SK-N-SH (cell line): ENCODE results near the gene RBM4B. TPM values are rescaled to one million over a fixed set of nuclear protein-coding genes. Genes with fewer than 3 reads are reported as not detected.
"Not testable (repeated sequence)": the region's sequence is repeated elsewhere in the genome, so short reads cannot be mapped to it uniquely, and the experiment has no call there.

Experiments
- CTCF ChIA-PET: fragments of 300-600, 350-600 bp; formaldehyde crosslinking; extraction: SDS; loops from one replicate; lab custom pipeline; 2021; lab: Yijun Ruan, JAX
- POLR2A ChIA-PET: fragments of 350-600 bp; sonication (Branson Sonifier 250); formaldehyde crosslinking; extraction: SDS; loops from one replicate; lab custom pipeline; 2020; ENCODE audit warnings: antibody characterized with exemption, inconsistent platforms; lab: Yijun Ruan, JAX
- DNase-seq: peaks from one replicate; pipeline ENCODE4 v3.0.0; 2012
- H2AFZ ChIP-seq: fragments of 200-600 bp; sonication (generic); 2 replicates; pipeline ENCODE4 v1.8.1; 2016; ENCODE audit warnings: antibody characterized with exemption, mild to moderate bottlenecking, low read depth
- H3F3A ChIP-seq: fragments of 200-600 bp; sonication (generic); replicated peaks from 2 replicates; pipeline ENCODE3; 2016; ENCODE audit warnings: antibody characterized with exemption, mild to moderate bottlenecking; ENCODE audit not compliant: insufficient read depth
- H3K27ac ChIP-seq, 2 experiments: fragments of 200-500 bp in 1 of 2; fragments of 200-600 bp in 1 of 2; sonication (Bioruptor generic) in 1 of 2; sonication (generic), shearing (Covaris generic) in 1 of 2; 2 replicates each; pipeline versions ENCODE4 v1.5.1 to v1.6.1; 2014 to 2016; ENCODE audit warnings: low read depth in 2 of 2, inconsistent platforms in 1 of 2, low read length in 1 of 2, mild to moderate bottlenecking in 1 of 2, mixed read lengths in 1 of 2
- H3K27me3 ChIP-seq: fragments of 200-600 bp; sonication (generic), shearing (Covaris generic); 2 replicates; pipeline ENCODE4 v1.6.1; 2016; ENCODE audit warnings: mixed run types; ENCODE audit not compliant: insufficient read depth
- H3K36me3 ChIP-seq, 2 experiments: fragments of 200-500 bp in 1 of 2; fragments of 200-600 bp in 1 of 2; sonication (Bioruptor generic) in 1 of 2; sonication (generic) in 1 of 2; replicated peaks in 1 of 2; 2 replicates each; pipeline versions ENCODE3 to v1.5.1; 2014 to 2016; ENCODE audit warnings: low read length in 1 of 2, mild to moderate bottlenecking in 1 of 2; ENCODE audit not compliant: insufficient read depth in 2 of 2, control insufficient read depth in 1 of 2
- H3K4me1 ChIP-seq, 2 experiments: fragments of 200-500 bp in 1 of 2; fragments of 200-600 bp in 1 of 2; sonication (Bioruptor generic) in 1 of 2; sonication (generic), shearing (Covaris generic) in 1 of 2; 2 replicates each; pipeline versions ENCODE4 v1.5.1 to v1.6.1; 2014 to 2016; ENCODE audit warnings: low read depth in 1 of 2, low read length in 1 of 2, mixed run types in 1 of 2; ENCODE audit not compliant: insufficient read depth in 2 of 2, control insufficient read depth in 1 of 2
- H3K4me2 ChIP-seq: fragments of 200-600 bp; sonication (generic), shearing (Covaris generic); 2 replicates; pipeline ENCODE4 v1.6.1; 2017; ENCODE audit warnings: mixed run types
- H3K4me3 ChIP-seq, 2 experiments: fragments of 200-500 bp in 1 of 2; fragments of 200-600 bp in 1 of 2; sonication (Bioruptor generic) in 1 of 2; sonication (generic), shearing (Covaris generic) in 1 of 2; 2 replicates each; pipeline versions ENCODE4 v1.5.1 to v1.8.1; 2014 to 2016; ENCODE audit warnings: low read depth in 2 of 2, inconsistent platforms in 1 of 2, low read length in 1 of 2, mild to moderate bottlenecking in 1 of 2, mixed read lengths in 1 of 2, moderate library complexity in 1 of 2
- H3K79me2 ChIP-seq: fragments of 200-600 bp; sonication (generic); 2 replicates; pipeline ENCODE4 v1.8.1; 2017; ENCODE audit warnings: mild to moderate bottlenecking; ENCODE audit not compliant: insufficient read depth
- H3K9ac ChIP-seq: fragments of 200-600 bp; sonication (generic); 2 replicates; pipeline ENCODE4 v1.6.1; 2017; ENCODE audit warnings: mixed run types
- H3K9me2 ChIP-seq: fragments of 200-600 bp; sonication (generic); 2 replicates; pipeline ENCODE4 v1.6.1; 2017; ENCODE audit warnings: mixed run types
- H3K9me3 ChIP-seq: fragments of 200-600 bp; sonication (generic); 2 replicates; pipeline ENCODE4 v1.6.1; 2017; ENCODE audit warnings: mixed run types, mild to moderate bottlenecking, moderate library complexity
- H4K20me1 ChIP-seq: fragments of 200-600 bp; sonication (generic); 2 replicates; pipeline ENCODE4 v1.6.1; 2017; ENCODE audit warnings: mild to moderate bottlenecking, mixed run types; ENCODE audit not compliant: insufficient read depth
- EZH2phosphoT487 ChIP-seq: fragments of 200-600 bp; sonication (generic); IDR thresholded peaks from 2 replicates; pipeline ENCODE4 v1.6.1; 2017; ENCODE audit warnings: low read depth, mixed run types, mild to moderate bottlenecking, antibody characterized with exemption, moderate library complexity, borderline replicate concordance
- FOXJ3 ChIP-seq: sonication (generic); formaldehyde crosslinking; IDR thresholded peaks from 2 replicates; pipeline ENCODE4 v1.5.1; 2020; ENCODE audit warnings: mild to moderate bottlenecking, missing genetic modification reagents
- GABPA ChIP-seq: IDR thresholded peaks from 2 replicates; pipeline ENCODE4 v1.4.0; 2012; ENCODE audit warnings: low read depth, mild to moderate bottlenecking
- GATA2 ChIP-seq: sonication (generic); formaldehyde crosslinking; IDR thresholded peaks from 2 replicates; pipeline ENCODE4 v1.5.0; 2020; ENCODE audit warnings: mild to moderate bottlenecking, missing genetic modification reagents
- NFIC ChIP-seq: IDR thresholded peaks from 2 replicates; pipeline ENCODE4 v1.4.0; 2012; ENCODE audit warnings: borderline replicate concordance
- NRF1 ChIP-seq: IDR thresholded peaks from 2 replicates; pipeline ENCODE4 v1.6.1; 2012; ENCODE audit warnings: low read depth, mild to moderate bottlenecking, low read length
- RAD21 ChIP-seq: IDR thresholded peaks from 2 replicates; pipeline ENCODE4 v1.6.1; 2012; ENCODE audit warnings: mild to moderate bottlenecking, low read length
- RFX5 ChIP-seq: IDR thresholded peaks from 2 replicates; pipeline ENCODE4 v1.6.1; 2012; ENCODE audit warnings: mild to moderate bottlenecking, improper control_type of control experiment, low read length
- RXRA ChIP-seq: IDR thresholded peaks from 2 replicates; pipeline ENCODE4 v1.4.0; 2012; ENCODE audit warnings: low read depth, mild to moderate bottlenecking, borderline replicate concordance
- SIN3A ChIP-seq: IDR thresholded peaks from 2 replicates; pipeline ENCODE4 v1.6.1; 2012; ENCODE audit warnings: low read depth, mild to moderate bottlenecking, low read length, moderate library complexity, borderline replicate concordance
- SMC3 ChIP-seq: IDR thresholded peaks from 2 replicates; pipeline ENCODE4 v1.6.1; 2012; ENCODE audit warnings: low read depth, low read length, improper control_type of control experiment
- TCF12 ChIP-seq: IDR thresholded peaks from 2 replicates; pipeline ENCODE4 v1.4.0; 2012
- TEAD4 ChIP-seq: IDR thresholded peaks from 2 replicates; pipeline ENCODE4 v1.4.0; 2012; ENCODE audit warnings: mild to moderate bottlenecking, borderline replicate concordance; ENCODE audit not compliant: insufficient read depth
- YY1 ChIP-seq: IDR thresholded peaks from 2 replicates; pipeline ENCODE4 v1.4.0; 2012; ENCODE audit warnings: low read depth, mild to moderate bottlenecking
- WGBS: methylation state at CpG from one replicate; pipeline ENCODE4 v1.1.6; 2017; ENCODE audit warnings: low lambda C conversion rate; 5-methylcytosine and 5-hydroxymethylcytosine counted together
- polyA plus RNA-seq, 3 experiments: library from polyadenylated mRNA; depleted of rRNA; stranded (reverse); fragments of >200 nt; gene quantifications; 2 replicates each; pipeline ENCODE4 v1.2.3, GENCODE V29; 2012
- TF ChIP-seq, protein P1 (sequence below): IDR thresholded peaks from 2 replicates; pipeline ENCODE4 v1.4.0; 2012; ENCODE audit warnings: low read depth, borderline replicate concordance
- TF ChIP-seq, protein P2 (sequence below): fragments of 150-350 bp; IDR thresholded peaks from 2 replicates; pipeline ENCODE4 v1.6.1; 2016; ENCODE audit warnings: mild to moderate bottlenecking, low read depth, low read length
- TF ChIP-seq, protein P3 (sequence below): IDR thresholded peaks from 2 replicates; pipeline ENCODE4 v1.4.0; 2012; ENCODE audit warnings: low read depth
- TF ChIP-seq, protein P4 (sequence below): IDR thresholded peaks from 2 replicates; pipeline ENCODE4 v1.6.1; 2012; ENCODE audit warnings: mild to moderate bottlenecking, low read depth, low read length, moderate library complexity
- TF ChIP-seq, protein P5 (sequence below): IDR thresholded peaks from 2 replicates; pipeline ENCODE4; 2012
- TF ChIP-seq, protein P6 (sequence below): fragments of 200-600 bp; sonication (generic); IDR thresholded peaks from 2 replicates; pipeline ENCODE4 v1.6.1; 2017; ENCODE audit warnings: antibody characterized with exemption, mild to moderate bottlenecking, moderate library complexity

RBM4B gene
- polyA plus RNA-seq, 1 of the 3 experiments (the other 2 are of a cell fraction), result 31.1 TPM

DNA sequence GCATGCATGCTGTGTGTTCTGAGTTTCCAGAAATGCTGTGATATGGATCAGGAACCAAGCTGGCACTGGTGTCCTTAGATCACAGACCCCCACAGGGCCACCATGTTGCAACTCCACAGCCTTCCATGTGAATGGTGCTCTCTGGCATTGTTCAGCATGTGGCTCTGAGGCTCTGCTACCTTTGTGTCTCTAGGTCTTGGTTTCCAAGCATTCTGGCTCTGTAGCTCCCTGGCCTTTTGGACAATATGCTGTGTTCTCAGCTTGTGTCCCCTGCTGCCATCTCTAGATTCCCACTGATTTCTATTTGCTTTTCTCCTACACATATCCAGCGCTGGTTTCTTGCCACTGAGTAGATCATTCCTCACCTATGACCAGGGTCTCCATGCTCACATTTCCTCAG is 47.4 kb upstream of the RBM4B start:
- Histone ChIP-seq H3F3A (no peaks in the 10 kb centered on the region), H3K9ac (no peak overlapping the region), H3K27me3 (no peaks in the 10 kb centered on the region), H4K20me1 (no peaks in the 10 kb centered on the region), H3K9me2 (no peaks in the 10 kb centered on the region), H3K4me1 (peaks cover 6 to 31% of the 10 kb centered on the region in 2 experiments; a peak in 3 of 4 replicates), H3K79me2 (no peaks in the 10 kb centered on the region), H3K4me3 (no peak overlapping the region), H3K9me3 (no peaks in the 10 kb centered on the region), H3K36me3 (no peaks in the 10 kb centered on the region), H3K27ac (no peak overlapping the region), H2AFZ (no peak overlapping the region), H3K4me2 (no peak overlapping the region)
- ChIA-PET POLR2A (no interaction called here), CTCF (interaction anchor here (1.6 to 2.5 kb wide), 4 partner anchors 30 to 251 kb away, joined by 5 to 10 read pairs (median 8); partner anchors contain the start of gene C11orf86)
- no peak for DNase-seq
- TF ChIP-seq SIN3A (no peak), NFIC (no peak), RFX5 (no peak), TEAD4 (no peak), FOXJ3 (CRISPR knock-in tag) (no peak), GABPA (no peak), TCF12 (no peak), SMC3 (no peak), NRF1 (no peak), GATA2 (CRISPR knock-in tag) (no peak), EZH2phosphoT487 (no peak), YY1 (no peak), RXRA (no peak), RAD21 (no peak)
- TF ChIP-seq, protein P1, sequence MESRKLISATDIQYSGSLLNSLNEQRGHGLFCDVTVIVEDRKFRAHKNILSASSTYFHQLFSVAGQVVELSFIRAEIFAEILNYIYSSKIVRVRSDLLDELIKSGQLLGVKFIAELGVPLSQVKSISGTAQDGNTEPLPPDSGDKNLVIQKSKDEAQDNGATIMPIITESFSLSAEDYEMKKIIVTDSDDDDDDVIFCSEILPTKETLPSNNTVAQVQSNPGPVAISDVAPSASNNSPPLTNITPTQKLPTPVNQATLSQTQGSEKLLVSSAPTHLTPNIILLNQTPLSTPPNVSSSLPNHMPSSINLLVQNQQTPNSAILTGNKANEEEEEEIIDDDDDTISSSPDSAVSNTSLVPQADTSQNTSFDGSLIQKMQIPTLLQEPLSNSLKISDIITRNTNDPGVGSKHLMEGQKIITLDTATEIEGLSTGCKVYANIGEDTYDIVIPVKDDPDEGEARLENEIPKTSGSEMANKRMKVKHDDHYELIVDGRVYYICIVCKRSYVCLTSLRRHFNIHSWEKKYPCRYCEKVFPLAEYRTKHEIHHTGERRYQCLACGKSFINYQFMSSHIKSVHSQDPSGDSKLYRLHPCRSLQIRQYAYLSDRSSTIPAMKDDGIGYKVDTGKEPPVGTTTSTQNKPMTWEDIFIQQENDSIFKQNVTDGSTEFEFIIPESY, result no peak
- TF ChIP-seq, protein P2, sequence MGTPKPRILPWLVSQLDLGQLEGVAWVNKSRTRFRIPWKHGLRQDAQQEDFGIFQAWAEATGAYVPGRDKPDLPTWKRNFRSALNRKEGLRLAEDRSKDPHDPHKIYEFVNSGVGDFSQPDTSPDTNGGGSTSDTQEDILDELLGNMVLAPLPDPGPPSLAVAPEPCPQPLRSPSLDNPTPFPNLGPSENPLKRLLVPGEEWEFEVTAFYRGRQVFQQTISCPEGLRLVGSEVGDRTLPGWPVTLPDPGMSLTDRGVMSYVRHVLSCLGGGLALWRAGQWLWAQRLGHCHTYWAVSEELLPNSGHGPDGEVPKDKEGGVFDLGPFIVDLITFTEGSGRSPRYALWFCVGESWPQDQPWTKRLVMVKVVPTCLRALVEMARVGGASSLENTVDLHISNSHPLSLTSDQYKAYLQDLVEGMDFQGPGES, result no peak
- TF ChIP-seq, protein P3, sequence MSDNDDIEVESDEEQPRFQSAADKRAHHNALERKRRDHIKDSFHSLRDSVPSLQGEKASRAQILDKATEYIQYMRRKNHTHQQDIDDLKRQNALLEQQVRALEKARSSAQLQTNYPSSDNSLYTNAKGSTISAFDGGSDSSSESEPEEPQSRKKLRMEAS, result no peak
- TF ChIP-seq, protein P4, sequence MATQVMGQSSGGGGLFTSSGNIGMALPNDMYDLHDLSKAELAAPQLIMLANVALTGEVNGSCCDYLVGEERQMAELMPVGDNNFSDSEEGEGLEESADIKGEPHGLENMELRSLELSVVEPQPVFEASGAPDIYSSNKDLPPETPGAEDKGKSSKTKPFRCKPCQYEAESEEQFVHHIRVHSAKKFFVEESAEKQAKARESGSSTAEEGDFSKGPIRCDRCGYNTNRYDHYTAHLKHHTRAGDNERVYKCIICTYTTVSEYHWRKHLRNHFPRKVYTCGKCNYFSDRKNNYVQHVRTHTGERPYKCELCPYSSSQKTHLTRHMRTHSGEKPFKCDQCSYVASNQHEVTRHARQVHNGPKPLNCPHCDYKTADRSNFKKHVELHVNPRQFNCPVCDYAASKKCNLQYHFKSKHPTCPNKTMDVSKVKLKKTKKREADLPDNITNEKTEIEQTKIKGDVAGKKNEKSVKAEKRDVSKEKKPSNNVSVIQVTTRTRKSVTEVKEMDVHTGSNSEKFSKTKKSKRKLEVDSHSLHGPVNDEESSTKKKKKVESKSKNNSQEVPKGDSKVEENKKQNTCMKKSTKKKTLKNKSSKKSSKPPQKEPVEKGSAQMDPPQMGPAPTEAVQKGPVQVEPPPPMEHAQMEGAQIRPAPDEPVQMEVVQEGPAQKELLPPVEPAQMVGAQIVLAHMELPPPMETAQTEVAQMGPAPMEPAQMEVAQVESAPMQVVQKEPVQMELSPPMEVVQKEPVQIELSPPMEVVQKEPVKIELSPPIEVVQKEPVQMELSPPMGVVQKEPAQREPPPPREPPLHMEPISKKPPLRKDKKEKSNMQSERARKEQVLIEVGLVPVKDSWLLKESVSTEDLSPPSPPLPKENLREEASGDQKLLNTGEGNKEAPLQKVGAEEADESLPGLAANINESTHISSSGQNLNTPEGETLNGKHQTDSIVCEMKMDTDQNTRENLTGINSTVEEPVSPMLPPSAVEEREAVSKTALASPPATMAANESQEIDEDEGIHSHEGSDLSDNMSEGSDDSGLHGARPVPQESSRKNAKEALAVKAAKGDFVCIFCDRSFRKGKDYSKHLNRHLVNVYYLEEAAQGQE, result no peak
- TF ChIP-seq, protein P5, sequence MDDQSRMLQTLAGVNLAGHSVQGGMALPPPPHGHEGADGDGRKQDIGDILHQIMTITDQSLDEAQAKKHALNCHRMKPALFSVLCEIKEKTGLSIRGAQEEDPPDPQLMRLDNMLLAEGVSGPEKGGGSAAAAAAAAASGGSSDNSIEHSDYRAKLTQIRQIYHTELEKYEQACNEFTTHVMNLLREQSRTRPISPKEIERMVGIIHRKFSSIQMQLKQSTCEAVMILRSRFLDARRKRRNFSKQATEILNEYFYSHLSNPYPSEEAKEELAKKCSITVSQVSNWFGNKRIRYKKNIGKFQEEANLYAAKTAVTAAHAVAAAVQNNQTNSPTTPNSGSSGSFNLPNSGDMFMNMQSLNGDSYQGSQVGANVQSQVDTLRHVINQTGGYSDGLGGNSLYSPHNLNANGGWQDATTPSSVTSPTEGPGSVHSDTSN, result no peak
- TF ChIP-seq, protein P6, sequence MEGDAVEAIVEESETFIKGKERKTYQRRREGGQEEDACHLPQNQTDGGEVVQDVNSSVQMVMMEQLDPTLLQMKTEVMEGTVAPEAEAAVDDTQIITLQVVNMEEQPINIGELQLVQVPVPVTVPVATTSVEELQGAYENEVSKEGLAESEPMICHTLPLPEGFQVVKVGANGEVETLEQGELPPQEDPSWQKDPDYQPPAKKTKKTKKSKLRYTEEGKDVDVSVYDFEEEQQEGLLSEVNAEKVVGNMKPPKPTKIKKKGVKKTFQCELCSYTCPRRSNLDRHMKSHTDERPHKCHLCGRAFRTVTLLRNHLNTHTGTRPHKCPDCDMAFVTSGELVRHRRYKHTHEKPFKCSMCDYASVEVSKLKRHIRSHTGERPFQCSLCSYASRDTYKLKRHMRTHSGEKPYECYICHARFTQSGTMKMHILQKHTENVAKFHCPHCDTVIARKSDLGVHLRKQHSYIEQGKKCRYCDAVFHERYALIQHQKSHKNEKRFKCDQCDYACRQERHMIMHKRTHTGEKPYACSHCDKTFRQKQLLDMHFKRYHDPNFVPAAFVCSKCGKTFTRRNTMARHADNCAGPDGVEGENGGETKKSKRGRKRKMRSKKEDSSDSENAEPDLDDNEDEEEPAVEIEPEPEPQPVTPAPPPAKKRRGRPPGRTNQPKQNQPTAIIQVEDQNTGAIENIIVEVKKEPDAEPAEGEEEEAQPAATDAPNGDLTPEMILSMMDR, result no peak
- WGBS, result 97% methylated on average over 1 of the region's 1 CpG

DNA sequence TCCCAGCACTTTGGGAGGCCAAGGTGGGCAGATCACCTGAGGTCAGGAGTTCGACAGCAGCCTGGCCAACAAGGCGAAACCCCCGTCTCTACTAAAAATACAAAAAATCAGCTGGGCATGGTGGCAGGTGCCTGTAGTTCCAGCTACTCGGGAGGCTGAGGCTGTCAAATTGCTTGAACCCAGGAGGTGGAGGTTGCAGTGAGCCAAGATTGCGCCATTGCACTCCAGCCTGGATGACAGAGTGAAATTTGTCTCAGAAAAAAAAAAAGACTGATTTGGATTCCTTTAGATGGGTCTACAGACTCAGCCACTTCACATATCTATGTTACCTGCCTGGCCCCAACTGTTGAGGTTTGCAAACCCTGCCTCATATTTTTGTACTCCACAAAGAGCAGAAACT is 46.5 kb upstream of the RBM4B start:
- peaks cover 10 to 32% of the 10 kb centered on the region in 2 experiments; a peak in 3 of 4 replicates for H3K4me1 ChIP-seq
- POLR2A ChIA-PET, H3K9me2 ChIP-seq, H3K4me2 ChIP-seq, H3K4me3 ChIP-seq, H4K20me1 ChIP-seq, H3F3A ChIP-seq, H3K27ac ChIP-seq, H3K36me3 ChIP-seq, DNase-seq, H3K9ac ChIP-seq, H3K9me3 ChIP-seq, H3K27me3 ChIP-seq, H3K79me2 ChIP-seq, H2AFZ ChIP-seq: not testable (repeated sequence)
- WGBS, result 97% methylated on average over 5 of the region's 5 CpGs
- CTCF ChIA-PET, result interaction anchor here (1.2 to 2.5 kb wide), 6 partner anchors 29 to 252 kb away, joined by 3 to 10 read pairs (median 4); partner anchors contain the start of gene RBM4B
